ENCODE measurements around the gene MRRF. TPM values are rescaled to one million over a fixed set of nuclear protein-coding genes. Genes with fewer than 3 reads are reported as not detected.

MRRF gene
- total and polyA plus RNA-seq, 2 of the 4 experiments (the other 2 are of a cell fraction), result 32.1 to 38.0 TPM

DNA sequence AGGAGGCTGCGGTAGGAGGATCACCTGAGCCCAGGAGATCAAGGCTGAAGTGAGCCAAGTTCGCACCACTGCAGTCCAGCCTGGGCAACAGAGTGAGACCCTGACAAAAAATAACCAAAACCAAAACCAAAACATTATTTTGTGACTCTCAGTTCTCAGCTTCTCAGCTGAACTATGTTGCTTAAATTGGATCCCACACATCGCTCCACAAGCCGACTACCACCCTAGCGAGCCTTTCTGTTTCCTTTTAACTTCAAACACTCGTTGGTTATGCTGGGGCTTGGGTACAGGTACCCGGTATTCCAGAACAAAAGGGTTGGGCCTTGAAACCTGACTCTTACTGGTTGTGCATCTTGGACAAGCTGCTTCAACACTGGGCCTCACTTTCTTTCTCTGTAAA lies 102.4 kb downstream of the MRRF start:
- H2AK5ac ChIP-seq (ENCODE audit: low read depth, low read length), result no peak overlapping the region; the same call in 1 of the 2 replicates
- dilution Hi-C loops (cut with HindIII; ENCODE audit: low sequenced_read_pairs, unreplicated experiment), result no loop called here
- no TSS peak for BruUV-seq (replicated peaks)
- no peaks in the 10 kb centered on the region for H3K36me3 ChIP-seq (ENCODE audit: control insufficient read depth, insufficient read depth, low read length)
- no peak overlapping the region for H3K4me3 ChIP-seq (ENCODE audit: insufficient read depth, low read depth, low read length)
- no peaks in the 10 kb centered on the region for H3K27me3 ChIP-seq (ENCODE audit: control insufficient read depth, insufficient read depth, low read length)
- peak overlapping the region; percentile 63; the same call in 1 of the 2 replicates for H2BK20ac ChIP-seq (ENCODE audit: low read depth, low read length)
- peak overlapping the region; percentile 60; the same call in 1 of the 2 replicates for H3K27ac ChIP-seq (ENCODE audit: insufficient read depth, low read length)
- DNase-seq, result no peak
- ChIA-PET POLR2A (ENCODE audit: unreplicated experiment) (interaction anchor here (0.6 kb wide), 1 partner anchor 127 kb away, joined by 3 read pairs; no protein-coding TSS in a partner anchor), CTCF (no interaction called here)
- H4K20me1 ChIP-seq (ENCODE audit: insufficient read depth, low read length), result no peaks in the 10 kb centered on the region
- H2AK9ac ChIP-seq (replicated peaks; ENCODE audit: low read depth, low read length, poor library complexity), result no peak overlapping the region
- in situ Hi-C loops (cut with MboI; ENCODE audit: low sequenced_read_pairs), result no loop called here
- ATAC-seq (ENCODE audit: low read depth), result no peak
- intact Hi-C loops (cut with micrococcal nuclease), result no loop called here
- peaks cover 34% of the 10 kb centered on the region for H3K9me1 ChIP-seq (ENCODE audit: insufficient read depth, low read length)
- H4K5ac ChIP-seq (ENCODE audit: low read depth, low read length), result peak overlapping the region; percentile 43; the same call in 1 of the 2 replicates
- H2BK120ac ChIP-seq (ENCODE audit: low read depth, low read length), result peak overlapping the region; percentile 77
- TF ChIP-seq, protein P1, sequence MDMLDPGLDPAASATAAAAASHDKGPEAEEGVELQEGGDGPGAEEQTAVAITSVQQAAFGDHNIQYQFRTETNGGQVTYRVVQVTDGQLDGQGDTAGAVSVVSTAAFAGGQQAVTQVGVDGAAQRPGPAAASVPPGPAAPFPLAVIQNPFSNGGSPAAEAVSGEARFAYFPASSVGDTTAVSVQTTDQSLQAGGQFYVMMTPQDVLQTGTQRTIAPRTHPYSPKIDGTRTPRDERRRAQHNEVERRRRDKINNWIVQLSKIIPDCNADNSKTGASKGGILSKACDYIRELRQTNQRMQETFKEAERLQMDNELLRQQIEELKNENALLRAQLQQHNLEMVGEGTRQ (IDR thresholded peaks at IDR 0.05; ENCODE audit: low read depth, low read length), result no peak
- TF ChIP-seq BHLHE40 (IDR thresholded peaks at IDR 0.05; ENCODE audit: low read depth, low read length) (no peak), SMC3 (IDR thresholded peaks at IDR 0.05; ENCODE audit: low read depth, low read length) (no peak), FOS (IDR thresholded peaks at IDR 0.05; ENCODE audit: low read depth, low read length) (no peak)
- TF ChIP-seq, protein P2, sequence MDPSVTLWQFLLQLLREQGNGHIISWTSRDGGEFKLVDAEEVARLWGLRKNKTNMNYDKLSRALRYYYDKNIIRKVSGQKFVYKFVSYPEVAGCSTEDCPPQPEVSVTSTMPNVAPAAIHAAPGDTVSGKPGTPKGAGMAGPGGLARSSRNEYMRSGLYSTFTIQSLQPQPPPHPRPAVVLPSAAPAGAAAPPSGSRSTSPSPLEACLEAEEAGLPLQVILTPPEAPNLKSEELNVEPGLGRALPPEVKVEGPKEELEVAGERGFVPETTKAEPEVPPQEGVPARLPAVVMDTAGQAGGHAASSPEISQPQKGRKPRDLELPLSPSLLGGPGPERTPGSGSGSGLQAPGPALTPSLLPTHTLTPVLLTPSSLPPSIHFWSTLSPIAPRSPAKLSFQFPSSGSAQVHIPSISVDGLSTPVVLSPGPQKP (IDR thresholded peaks at IDR 0.05; ENCODE audit: borderline replicate concordance, low read depth, low read length), result no peak
- TF ChIP-seq, protein P3, sequence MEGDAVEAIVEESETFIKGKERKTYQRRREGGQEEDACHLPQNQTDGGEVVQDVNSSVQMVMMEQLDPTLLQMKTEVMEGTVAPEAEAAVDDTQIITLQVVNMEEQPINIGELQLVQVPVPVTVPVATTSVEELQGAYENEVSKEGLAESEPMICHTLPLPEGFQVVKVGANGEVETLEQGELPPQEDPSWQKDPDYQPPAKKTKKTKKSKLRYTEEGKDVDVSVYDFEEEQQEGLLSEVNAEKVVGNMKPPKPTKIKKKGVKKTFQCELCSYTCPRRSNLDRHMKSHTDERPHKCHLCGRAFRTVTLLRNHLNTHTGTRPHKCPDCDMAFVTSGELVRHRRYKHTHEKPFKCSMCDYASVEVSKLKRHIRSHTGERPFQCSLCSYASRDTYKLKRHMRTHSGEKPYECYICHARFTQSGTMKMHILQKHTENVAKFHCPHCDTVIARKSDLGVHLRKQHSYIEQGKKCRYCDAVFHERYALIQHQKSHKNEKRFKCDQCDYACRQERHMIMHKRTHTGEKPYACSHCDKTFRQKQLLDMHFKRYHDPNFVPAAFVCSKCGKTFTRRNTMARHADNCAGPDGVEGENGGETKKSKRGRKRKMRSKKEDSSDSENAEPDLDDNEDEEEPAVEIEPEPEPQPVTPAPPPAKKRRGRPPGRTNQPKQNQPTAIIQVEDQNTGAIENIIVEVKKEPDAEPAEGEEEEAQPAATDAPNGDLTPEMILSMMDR (conservative IDR thresholded peaks at IDR 0.05; ENCODE audit: low read depth, low read length), result no peak
- 100% methylated on average over 1 of the region's 7 CpGs; no CpG with 5 or more reads in 1 of the 2 experiments for WGBS, 2 experiments (ENCODE audit: extremely low coverage in 2 of 2, insufficient read length in 1 of 2)
- H3K79me1 ChIP-seq (ENCODE audit: low read depth in 1 of 2, low read length in 2 of 2), result peaks cover 18 to 19% of the 10 kb centered on the region in 2 experiments; a peak in 3 of 4 replicates
- H3K14ac ChIP-seq (replicated peaks; ENCODE audit: low read depth, low read length), result peak overlapping the region; percentile 77; the same call in 1 of the 2 replicates
- peak overlapping the region; percentile 71; the same call in 1 of the 2 replicates for H4K91ac ChIP-seq (ENCODE audit: insufficient read depth, low read depth, low read length)
- H3K56ac ChIP-seq (ENCODE audit: extremely low read depth, insufficient read depth, low read length), result no peak overlapping the region
- no peak overlapping the region for H4K8ac ChIP-seq (ENCODE audit: low read depth in 2 of 2, low read length in 2 of 2)
- H3K23ac ChIP-seq (ENCODE audit: low read depth, low read length), result no peak overlapping the region
- H3K4me1 ChIP-seq (ENCODE audit: control insufficient read depth, insufficient read depth, low read length), result peaks cover 32% of the 10 kb centered on the region
- H3K4ac ChIP-seq (ENCODE audit: low read depth, low read length), result peak overlapping the region; percentile 72
- H3K9me3 ChIP-seq (ENCODE audit: control insufficient read depth, insufficient read depth, low read length), result no peaks in the 10 kb centered on the region
- no peak overlapping the region for H3K4me2 ChIP-seq (ENCODE audit: low read depth, low read length)
- H2BK5ac ChIP-seq (ENCODE audit: low read depth, low read length, poor library complexity, severe bottlenecking), result no peak overlapping the region
- H2BK15ac ChIP-seq (ENCODE audit: low read depth, low read length), result peak overlapping the region; percentile 75; the same call in 1 of the 3 replicates
- H3K9ac ChIP-seq (ENCODE audit: low read depth, low read length), result no peak overlapping the region
- peak overlapping the region; percentile 24; the same call in 1 of the 2 replicates for H3K18ac ChIP-seq (ENCODE audit: low read depth, low read length)
- H2AFZ ChIP-seq (replicated peaks; ENCODE audit: low read length, poor library complexity), result no peak overlapping the region

Measured in IMR-90 (cell line).